Breast epithelium (tissue), 3 donors: ENCODE measurements around the gene ATRN.

Experiments used
- POLR2AphosphoS5 ChIP-seq, 3 donors: sonication (generic); formaldehyde crosslinking; IDR thresholded peaks; one replicate each; pipeline ENCODE4 v1.6.1; 2017; ENCODE audit warnings: antibody characterized with exemption in 3 of 3
- TF ChIP-seq, protein P1 (sequence below), 3 donors: fragments of 450-650 bp; IDR thresholded peaks; one replicate each; pipeline ENCODE4 v1.5.1; 2016 to 2017; ENCODE audit warnings: antibody characterized with exemption in 3 of 3, mild to moderate bottlenecking in 3 of 3, moderate library complexity in 3 of 3

DNA sequence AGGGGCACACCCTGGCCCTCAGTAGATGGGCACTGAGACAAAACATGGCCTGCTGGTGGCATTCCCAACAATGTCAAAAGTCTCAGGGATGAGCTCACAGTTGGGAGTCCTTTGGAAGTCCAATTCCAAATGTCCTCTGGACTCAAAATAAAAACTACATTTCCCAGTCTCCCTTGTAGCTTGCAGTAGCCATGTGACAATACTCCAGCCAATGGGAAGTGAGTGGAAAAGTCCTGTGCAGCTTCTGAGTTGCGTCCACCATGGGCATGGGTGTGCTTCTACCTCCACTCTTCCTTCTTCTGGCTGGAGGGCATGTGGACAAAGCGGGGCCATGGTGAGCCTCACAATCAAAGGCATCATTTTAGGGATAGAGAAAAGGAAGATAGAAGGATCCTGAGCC lies 216.8 kb downstream of the ATRN start:
- TF ChIP-seq, protein P1, sequence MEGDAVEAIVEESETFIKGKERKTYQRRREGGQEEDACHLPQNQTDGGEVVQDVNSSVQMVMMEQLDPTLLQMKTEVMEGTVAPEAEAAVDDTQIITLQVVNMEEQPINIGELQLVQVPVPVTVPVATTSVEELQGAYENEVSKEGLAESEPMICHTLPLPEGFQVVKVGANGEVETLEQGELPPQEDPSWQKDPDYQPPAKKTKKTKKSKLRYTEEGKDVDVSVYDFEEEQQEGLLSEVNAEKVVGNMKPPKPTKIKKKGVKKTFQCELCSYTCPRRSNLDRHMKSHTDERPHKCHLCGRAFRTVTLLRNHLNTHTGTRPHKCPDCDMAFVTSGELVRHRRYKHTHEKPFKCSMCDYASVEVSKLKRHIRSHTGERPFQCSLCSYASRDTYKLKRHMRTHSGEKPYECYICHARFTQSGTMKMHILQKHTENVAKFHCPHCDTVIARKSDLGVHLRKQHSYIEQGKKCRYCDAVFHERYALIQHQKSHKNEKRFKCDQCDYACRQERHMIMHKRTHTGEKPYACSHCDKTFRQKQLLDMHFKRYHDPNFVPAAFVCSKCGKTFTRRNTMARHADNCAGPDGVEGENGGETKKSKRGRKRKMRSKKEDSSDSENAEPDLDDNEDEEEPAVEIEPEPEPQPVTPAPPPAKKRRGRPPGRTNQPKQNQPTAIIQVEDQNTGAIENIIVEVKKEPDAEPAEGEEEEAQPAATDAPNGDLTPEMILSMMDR (IDR thresholded peaks at IDR 0.05) = no peak
- TF ChIP-seq POLR2AphosphoS5 (IDR thresholded peaks at IDR 0.05) = no peak
